SK-N-MC (cell line): Measurements from ENCODE around the gene LPCAT3.

Experiments used
- EZH2 ChIP-seq: fragments of 200-600 bp; sonication (generic); IDR thresholded peaks from one replicate; pipeline ENCODE4 v1.6.1; 2017; ENCODE audit warnings: antibody characterized with exemption
- POLR2AphosphoS5 ChIP-seq: IDR thresholded peaks from 2 replicates; pipeline ENCODE4 v1.6.1; 2012; ENCODE audit warnings: mild to moderate bottlenecking, low read depth, low read length, borderline replicate concordance

DNA sequence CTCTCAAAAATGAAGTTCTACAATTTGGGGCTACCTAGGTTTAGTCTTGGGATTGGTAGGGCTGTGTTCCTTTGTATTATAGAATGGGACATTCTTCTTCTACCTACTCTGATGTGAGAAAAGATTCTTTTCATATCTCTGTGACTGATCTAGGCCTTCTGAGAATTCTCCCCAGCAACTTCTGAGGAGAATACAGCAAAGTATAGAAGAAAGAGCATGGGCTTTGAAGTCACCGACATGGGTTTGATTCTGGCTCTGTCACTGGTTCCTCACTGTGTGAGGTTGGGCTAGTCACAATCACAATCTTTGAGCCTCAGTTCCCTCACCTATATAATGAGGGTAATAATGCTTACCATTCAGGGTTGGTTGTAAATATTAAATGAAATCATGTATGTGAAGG is 85.5 kb downstream of the LPCAT3 start:
- no peak for TF ChIP-seq POLR2AphosphoS5
- TF ChIP-seq EZH2 = no peak
